Measurements from ENCODE around the gene PARP11.

The PARP11 gene

GRCh38 chr12:3770891-3771290, 102.3 kb downstream of the PARP11 start:
- in situ Hi-C loops (cut with HindIII; ENCODE audit: low sequenced_read_pairs), result no loop called here
- H3K4me3 ChIP-seq (ENCODE audit: low read depth, low read length), result no peak overlapping the region
- peak; percentile 76 for DNase-seq (ENCODE audit: low read depth, low spot score)
- TF ChIP-seq, protein P1, sequence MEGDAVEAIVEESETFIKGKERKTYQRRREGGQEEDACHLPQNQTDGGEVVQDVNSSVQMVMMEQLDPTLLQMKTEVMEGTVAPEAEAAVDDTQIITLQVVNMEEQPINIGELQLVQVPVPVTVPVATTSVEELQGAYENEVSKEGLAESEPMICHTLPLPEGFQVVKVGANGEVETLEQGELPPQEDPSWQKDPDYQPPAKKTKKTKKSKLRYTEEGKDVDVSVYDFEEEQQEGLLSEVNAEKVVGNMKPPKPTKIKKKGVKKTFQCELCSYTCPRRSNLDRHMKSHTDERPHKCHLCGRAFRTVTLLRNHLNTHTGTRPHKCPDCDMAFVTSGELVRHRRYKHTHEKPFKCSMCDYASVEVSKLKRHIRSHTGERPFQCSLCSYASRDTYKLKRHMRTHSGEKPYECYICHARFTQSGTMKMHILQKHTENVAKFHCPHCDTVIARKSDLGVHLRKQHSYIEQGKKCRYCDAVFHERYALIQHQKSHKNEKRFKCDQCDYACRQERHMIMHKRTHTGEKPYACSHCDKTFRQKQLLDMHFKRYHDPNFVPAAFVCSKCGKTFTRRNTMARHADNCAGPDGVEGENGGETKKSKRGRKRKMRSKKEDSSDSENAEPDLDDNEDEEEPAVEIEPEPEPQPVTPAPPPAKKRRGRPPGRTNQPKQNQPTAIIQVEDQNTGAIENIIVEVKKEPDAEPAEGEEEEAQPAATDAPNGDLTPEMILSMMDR (IDR thresholded peaks at IDR 0.05; ENCODE audit: low read depth, low read length), result no peak

DNA sequence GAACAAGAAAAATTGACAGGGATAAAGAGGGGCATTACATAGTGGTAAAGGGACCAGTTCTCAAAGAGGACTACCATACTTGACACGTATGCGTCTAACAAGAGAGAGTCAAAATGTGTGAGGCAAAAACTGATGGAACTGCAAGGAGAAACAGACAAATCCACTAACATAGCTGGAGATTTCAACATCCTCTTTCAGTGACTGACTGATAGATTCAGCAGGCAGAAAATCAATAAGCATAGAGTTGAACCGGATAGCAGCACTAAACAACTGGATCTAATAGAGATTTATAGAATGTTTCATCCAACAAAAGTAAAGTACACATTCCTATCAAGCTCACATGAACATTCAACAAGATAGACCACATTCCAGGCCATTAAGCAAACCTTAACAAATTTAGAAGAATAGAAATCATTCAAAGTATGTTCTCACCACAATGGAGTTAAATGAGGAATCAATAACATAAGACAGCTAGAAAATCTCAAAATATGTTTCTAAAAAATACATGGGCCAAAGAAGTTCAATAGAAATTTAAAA, 104.2 kb downstream of the PARP11 start:
- no peak overlapping the region for H3K4me3 ChIP-seq (ENCODE audit: low read depth, low read length)

DNA sequence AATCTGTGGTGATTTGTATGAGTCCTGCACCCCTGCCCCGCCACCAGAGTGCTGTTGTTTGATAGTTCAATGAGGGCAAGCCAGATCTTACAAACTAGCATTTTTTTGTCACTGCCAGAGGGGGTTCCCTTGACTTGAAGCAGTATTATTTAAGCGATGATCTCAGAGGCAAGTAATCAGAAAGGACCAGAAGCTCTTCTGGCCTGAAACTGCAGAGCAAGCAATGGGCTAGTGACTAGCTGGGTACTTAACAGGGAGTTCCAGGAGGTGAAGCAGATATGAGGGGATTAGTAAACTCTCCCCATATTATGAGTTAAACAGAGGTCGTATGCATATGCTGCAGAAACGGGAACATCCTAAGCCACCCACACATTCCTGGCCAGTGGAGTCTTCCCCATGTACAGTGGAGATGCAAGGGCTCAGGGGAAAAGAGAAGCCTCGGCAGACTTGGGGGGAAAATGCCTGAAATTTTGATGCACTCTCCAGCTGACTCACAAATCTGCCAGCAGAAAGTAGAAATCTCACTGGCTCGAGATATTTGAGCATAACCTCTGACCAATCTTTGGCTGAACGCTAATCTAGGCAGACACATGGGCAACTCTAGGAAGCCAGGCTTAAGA, 112.0 kb downstream of the PARP11 start:
- in situ Hi-C loops (cut with HindIII; ENCODE audit: low sequenced_read_pairs), result no loop called here
- no peak for DNase-seq (ENCODE audit: low read depth, low spot score)
- TF ChIP-seq, protein P1 (IDR thresholded peaks at IDR 0.05; ENCODE audit: low read depth, low read length), result no peak
- H3K4me3 ChIP-seq (ENCODE audit: low read depth, low read length), result no peak overlapping the region

More for the DNA sequence above, 104.2 kb downstream of the PARP11 start:
- no peak for DNase-seq (ENCODE audit: low read depth, low spot score)
- in situ Hi-C loops (cut with HindIII; ENCODE audit: low sequenced_read_pairs), result no loop called here
- TF ChIP-seq, protein P1 (IDR thresholded peaks at IDR 0.05; ENCODE audit: low read depth, low read length), result no peak

- TF ChIP-seq, protein P1 (IDR thresholded peaks at IDR 0.05; ENCODE audit: low read depth, low read length), result no peak
- no peak overlapping the region for H3K4me3 ChIP-seq (ENCODE audit: low read depth, low read length)
- in situ Hi-C loops (cut with HindIII; ENCODE audit: low sequenced_read_pairs), result no loop called here
- no peak for DNase-seq (ENCODE audit: low read depth, low spot score)
These were observed 113.3 kb downstream of the PARP11 start for GRCh38 chr12:3759878-3760277.

All from astrocyte of the spinal cord (primary cell).